GM23248 (cell line): ENCODE results near the gene FREY1.

ENCODE experiments used
- EZH2 ChIP-seq: fragments of 200-600 bp; sonication (generic); IDR thresholded peaks from 2 replicates; pipeline ENCODE4 v1.6.1; 2018; ENCODE audit warnings: antibody characterized with exemption, mild to moderate bottlenecking; ENCODE audit not compliant: insufficient read depth, poor library complexity, severe bottlenecking
- EZH2phosphoT487 ChIP-seq: fragments of 200-600 bp; sonication (generic); IDR thresholded peaks from 2 replicates; pipeline ENCODE4 v1.6.1; 2018; ENCODE audit warnings: antibody characterized with exemption, moderate library complexity, mild to moderate bottlenecking, low read depth; ENCODE audit not compliant: insufficient read depth

GRCh38 chr11:45941285-45941684 lies 34.2 kb upstream of the FREY1 start:
- TF ChIP-seq EZH2 (no peak), EZH2phosphoT487 (no peak)
